ENCODE measurements around the gene PALD1.

Gene PALD1

DNA sequence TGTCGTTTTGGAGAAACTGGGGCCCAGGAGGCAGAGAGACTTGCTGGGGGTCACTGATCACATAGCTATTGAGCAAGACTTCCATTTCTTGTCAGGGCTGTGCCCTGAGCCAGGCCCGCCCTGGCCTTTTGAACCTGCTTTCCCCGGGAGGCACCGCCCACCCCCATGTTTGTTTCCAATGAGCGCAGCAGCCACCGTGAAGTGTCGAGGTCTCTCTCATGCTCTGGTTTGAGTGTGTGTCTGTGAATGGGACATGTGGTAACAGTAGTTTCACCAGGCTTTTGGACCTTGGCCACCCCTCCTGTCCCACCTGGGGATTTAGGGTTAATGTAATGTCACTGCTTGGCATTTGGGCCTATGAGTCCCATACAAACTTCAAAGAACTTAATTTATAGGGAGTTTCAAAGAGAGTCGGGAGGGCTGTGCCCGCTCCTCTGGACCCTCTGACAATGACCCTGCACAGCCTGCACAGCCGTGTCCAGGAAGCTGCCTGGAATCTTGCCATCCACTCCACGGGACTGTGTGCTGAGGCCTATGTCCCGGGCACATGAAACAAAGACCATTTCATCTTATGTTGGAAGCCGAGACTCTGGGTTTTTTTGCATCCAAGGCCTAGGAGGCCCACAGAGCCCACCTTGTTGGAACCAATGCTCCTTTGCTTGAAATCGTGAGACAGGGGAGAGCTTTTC lies 117.7 kb downstream of the PALD1 start:
- TF ChIP-seq ZNF274 (IDR thresholded peaks at IDR 0.05; ENCODE audit: low read depth, low read length): no peak
- H3K4me3 ChIP-seq (ENCODE audit: low read length): no peak overlapping the region

DNA sequence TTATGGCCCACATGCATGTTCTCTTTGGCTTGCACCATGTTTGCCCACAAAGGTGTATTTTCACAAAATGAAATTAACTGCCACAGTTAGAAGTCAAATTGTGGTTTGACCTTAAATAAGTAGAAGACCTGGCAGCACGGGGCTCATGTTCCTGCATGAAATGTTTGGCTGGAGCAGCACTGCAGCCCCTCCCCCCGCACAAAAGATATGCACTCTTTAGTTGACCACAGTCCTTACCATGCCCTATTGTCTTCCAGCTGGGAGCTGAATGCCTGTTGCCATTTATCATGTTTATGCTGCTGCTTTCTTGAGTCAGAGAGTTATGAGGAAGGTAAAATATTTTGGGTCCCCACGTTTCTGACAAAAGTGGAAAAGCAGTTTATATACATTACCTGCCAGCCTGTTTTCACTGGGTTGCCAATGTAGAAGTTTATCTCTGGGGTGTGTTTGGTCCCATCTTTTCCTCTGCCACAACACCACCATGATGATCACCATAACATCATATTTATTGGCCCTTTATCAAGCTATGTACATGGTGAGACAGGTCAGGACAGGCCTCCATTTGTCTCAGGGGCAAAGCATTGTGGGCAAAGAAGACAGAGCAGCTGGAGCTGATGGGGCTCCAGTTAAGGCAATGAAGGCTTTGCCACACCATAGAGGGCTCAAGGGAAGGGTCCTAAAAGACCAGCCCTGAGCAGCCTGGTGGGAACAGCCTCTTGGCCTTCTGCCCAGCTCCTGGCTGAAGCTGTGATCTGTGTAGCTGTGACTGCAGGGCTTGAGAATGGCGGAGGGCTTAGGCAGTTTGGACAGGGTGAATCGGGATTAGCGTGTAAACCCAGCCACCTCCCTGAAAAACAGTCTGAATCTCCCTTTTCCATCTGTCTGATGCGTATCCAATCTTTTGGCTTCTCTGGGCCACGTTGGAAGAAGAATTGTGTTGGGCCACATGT lies 118.6 kb downstream of the PALD1 start:
- no peak overlapping the region for H3K4me3 ChIP-seq (ENCODE audit: low read length)
- TF ChIP-seq ZNF274 (IDR thresholded peaks at IDR 0.05; ENCODE audit: low read depth, low read length): no peak

GRCh38 chr10:70597856-70598815 lies 119.6 kb downstream of the PALD1 start:
- TF ChIP-seq ZNF274 (IDR thresholded peaks at IDR 0.05; ENCODE audit: low read depth, low read length): no peak

DNA sequence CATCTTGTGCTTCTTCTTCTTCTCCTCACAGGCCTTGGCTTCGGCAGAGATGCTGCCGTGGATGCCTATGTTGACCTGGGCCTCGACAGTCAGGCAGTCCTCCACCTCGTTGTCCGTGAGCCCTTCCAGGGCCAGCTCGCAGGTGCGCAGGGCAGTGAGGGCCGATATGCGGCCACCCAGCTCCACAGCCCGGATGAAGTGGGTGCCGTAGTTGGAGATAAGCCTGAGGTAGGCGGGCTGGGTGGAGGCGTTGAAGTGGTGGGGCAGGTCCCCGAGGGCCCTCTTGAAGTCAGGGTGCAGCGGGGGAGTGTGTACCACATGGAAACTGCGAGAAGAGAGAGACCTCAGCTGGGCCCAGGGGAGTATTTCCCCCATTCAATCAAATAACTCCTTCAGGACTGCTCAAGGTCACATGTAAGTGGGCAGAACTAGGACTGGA lies 120.3 kb downstream of the PALD1 start:
- TF ChIP-seq ZNF274 (IDR thresholded peaks at IDR 0.05; ENCODE audit: low read depth, low read length): no peak

More at GRCh38 chr10:70597856-70598815, 119.6 kb downstream of the PALD1 start:
- no peak overlapping the region for H3K4me3 ChIP-seq (ENCODE audit: low read length)

GRCh38 chr10:70599319-70599718 lies 120.8 kb downstream of the PALD1 start:
- no peak for TF ChIP-seq ZNF274 (IDR thresholded peaks at IDR 0.05; ENCODE audit: low read depth, low read length)
- no peak overlapping the region for H3K4me3 ChIP-seq (ENCODE audit: low read length)

More for the DNA sequence above, 120.3 kb downstream of the PALD1 start:
- H3K4me3 ChIP-seq (ENCODE audit: low read length): no peak overlapping the region

DNA sequence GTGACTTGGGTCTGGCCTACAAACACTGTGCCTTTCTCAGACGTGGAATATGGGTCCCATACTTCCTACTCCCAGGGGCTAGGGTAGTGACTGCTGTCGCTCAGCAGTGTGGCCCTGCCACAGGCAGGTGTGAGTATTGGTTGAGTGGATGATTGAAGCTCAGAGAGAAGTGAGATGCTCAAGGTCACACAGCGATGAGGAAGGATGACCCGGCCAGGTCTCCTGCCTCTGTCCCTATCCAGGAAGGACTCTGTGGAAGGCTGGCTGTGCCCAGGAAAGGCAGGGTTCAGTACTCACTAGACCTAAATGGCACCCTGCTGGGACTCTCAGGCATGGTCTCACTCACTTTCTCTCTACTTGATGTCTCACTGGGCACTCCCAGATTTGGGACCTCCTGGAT lies 121.2 kb downstream of the PALD1 start:
- H3K4me3 ChIP-seq (ENCODE audit: low read length): no peak overlapping the region
- no peak for TF ChIP-seq ZNF274 (IDR thresholded peaks at IDR 0.05; ENCODE audit: low read depth, low read length)

DNA sequence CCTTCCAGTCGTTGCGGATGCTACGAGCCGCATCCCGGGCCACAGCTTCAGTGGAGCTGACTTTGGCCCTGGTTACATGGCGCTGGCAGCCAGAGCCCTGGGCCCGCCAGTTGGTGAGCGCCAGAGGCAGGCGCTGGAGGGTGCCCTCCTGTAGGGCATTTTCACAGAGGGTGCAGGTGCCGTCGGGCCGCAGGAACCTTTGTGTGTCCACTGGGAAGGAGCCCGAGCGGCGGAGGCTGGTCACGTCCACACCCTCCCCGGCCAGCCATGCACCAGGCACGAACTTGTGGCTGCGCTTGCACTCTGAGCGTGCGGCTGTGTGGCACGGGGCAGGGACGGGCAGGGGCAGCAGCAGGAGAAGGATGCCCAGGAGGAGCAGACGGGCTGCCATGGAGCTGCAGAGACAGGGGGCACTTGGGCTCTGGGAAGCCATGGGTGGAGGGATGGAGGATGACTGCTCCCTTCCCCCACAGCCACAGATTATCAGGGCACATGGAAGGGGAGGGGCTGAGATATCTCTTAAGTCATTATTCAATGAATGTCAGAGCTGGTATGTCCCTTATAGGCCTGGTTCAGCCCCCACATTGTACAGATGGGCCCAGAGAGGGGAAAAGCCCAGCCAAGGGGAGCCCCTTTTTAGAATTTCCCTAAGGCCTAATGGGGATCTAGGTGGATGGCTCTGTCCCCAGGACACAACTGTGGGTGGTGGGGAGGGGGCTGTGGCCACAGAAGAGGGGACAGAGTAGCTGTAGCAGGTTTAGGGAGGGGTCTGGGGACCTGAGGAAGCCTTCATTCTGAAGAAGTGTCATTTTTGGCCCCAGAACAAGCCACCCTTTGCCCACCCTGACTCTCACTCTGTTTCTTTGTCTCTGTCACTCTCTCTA lies 122.2 kb downstream of the PALD1 start:
- no peak overlapping the region for H3K4me3 ChIP-seq (ENCODE audit: low read length)
- no peak for TF ChIP-seq ZNF274 (IDR thresholded peaks at IDR 0.05; ENCODE audit: low read depth, low read length)

- no peak overlapping the region for H3K4me3 ChIP-seq (ENCODE audit: low read length)
- TF ChIP-seq ZNF274 (IDR thresholded peaks at IDR 0.05; ENCODE audit: low read depth, low read length): no peak
Measured at GRCh38 chr10:70601746-70602145, 123.2 kb downstream of the PALD1 start.

DNA sequence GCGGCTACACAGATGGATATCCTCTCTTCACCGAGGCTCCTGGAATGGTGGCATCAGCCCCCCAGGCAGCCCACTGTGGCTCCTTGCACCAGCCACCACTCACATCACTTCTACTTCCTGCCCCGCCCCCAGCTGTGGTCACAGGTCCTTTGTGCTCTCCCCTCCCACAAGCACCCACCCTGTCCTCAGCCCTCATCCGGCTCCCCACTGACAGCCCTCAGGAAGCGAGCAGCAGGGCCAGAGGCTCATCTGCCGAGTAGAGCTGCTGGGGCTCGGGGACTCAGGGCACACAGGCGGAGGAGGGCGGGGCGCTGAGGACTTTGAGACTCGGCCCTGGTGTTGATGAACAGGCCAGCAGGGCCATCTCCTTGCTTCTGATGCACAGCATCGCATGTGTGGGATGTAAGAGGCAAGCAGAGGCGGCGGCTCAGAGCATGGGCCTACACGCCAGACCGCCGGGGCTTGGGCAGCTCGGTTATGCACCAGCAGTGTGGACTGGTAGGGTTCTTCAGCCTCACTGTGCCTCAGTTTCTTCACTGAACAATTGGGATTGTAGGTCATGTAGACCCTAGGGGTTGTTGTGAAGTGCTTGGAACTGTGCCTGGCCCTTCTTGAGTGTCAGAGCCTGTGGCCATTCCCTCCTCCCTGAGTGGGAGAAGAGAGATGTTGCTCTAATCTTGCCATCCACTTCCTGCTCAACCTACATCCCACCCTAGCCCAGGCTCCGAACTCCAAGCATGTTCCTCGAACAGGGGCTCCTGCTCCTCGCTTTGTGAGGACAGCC lies 124.3 kb downstream of the PALD1 start, which contains the start of gene PRF1:
TSS of gene PRF1 (minus strand) at position 77 of the 784 bp plus-strand sequence. CDS start 1,839 bp downstream, outside the sequence.
- no peak within 1 kb of the TSS for H3K4me3 ChIP-seq (ENCODE audit: low read length)

GRCh38 chr10:70603449-70603801 lies 124.9 kb downstream of the PALD1 start:
- H3K4me3 ChIP-seq (ENCODE audit: low read length): no peak overlapping the region
- no peak for TF ChIP-seq ZNF274 (IDR thresholded peaks at IDR 0.05; ENCODE audit: low read depth, low read length)

More for the DNA sequence above, 124.3 kb downstream of the PALD1 start, which contains the start of gene PRF1:
- no peak for TF ChIP-seq ZNF274 (IDR thresholded peaks at IDR 0.05; ENCODE audit: low read depth, low read length)

DNA sequence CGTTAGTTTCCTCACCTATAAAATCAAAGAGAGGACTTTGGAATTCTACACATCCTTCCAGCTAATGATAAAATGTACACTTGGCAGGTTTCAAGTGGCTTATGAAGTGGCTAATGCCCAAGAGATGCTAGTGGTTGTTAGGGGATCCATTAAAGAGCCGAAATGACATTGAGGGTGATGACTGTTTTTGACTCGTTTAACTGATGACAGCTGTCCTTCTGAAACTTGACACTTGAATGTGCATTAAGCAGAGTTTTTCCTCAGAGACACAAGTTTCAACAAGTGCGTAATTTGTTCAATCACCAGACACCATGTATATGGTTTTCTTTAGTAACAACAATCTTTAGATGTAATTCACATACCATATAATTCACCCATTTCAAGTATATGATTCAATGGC lies 125.5 kb downstream of the PALD1 start:
- TF ChIP-seq ZNF274 (IDR thresholded peaks at IDR 0.05; ENCODE audit: low read depth, low read length): no peak

GRCh38 chr10:70605161-70605560 lies 126.6 kb downstream of the PALD1 start:
- no peak overlapping the region for H3K4me3 ChIP-seq (ENCODE audit: low read length)
- no peak for TF ChIP-seq ZNF274 (IDR thresholded peaks at IDR 0.05; ENCODE audit: low read depth, low read length)

More for the DNA sequence above, 125.5 kb downstream of the PALD1 start:
- H3K4me3 ChIP-seq (ENCODE audit: low read length): no peak overlapping the region
